Gastrocnemius medialis (tissue), 4 donors: Measurements from ENCODE around the gene CDADC1. TPM values are rescaled to one million over a fixed set of nuclear protein-coding genes. Genes with fewer than 3 reads are reported as not detected.
A peak's percentile ranks its signal among the peaks of the same experiment; 100 is the strongest.

Experiments
- ATAC-seq, 2 donors: fragments of 150-250 bp; one replicate each; pipeline ENCODE4 v1.9.1; 2016
- DNase-seq, 2 donors: peaks; one replicate each; pipeline ENCODE4 v3.0.0-alpha.2; 2019
- H3K27ac ChIP-seq, 4 donors: fragments of 200-600 bp; sonication (generic); 1 replicate in 1 of 4; 2 replicates in 3 of 4; pipeline ENCODE4 v1.5.1; 2016 to 2018; ENCODE audit warnings: mild to moderate bottlenecking in 2 of 4, moderate library complexity in 1 of 4
- H3K27me3 ChIP-seq, 3 donors: fragments of 200-600 bp; sonication (generic) in 2 of 3; 1 replicate in 1 of 3; 2 replicates in 2 of 3; pipeline versions ENCODE4 v1.5.1 to v1.6.0; 2016 to 2019; ENCODE audit warnings: mild to moderate bottlenecking in 1 of 3, moderate library complexity in 1 of 3
- H3K36me3 ChIP-seq, 2 donors: fragments of 200-600 bp; sonication (generic) in 1 of 2; one replicate each; pipeline ENCODE4 v1.5.1; 2017 to 2018
- H3K4me1 ChIP-seq, 2 donors: fragments of 200-600 bp; sonication (generic) in 1 of 2; one replicate each; pipeline ENCODE4 v1.5.1; 2016 to 2017; ENCODE audit warnings: mild to moderate bottlenecking in 2 of 2
- H3K4me3 ChIP-seq, 4 donors: fragments of 200-600 bp; sonication (generic) in 3 of 4; 1 replicate in 1 of 4; 2 replicates in 3 of 4; pipeline ENCODE4 v1.5.1; 2016 to 2019; ENCODE audit warnings: mild to moderate bottlenecking in 2 of 4
- H3K9me3 ChIP-seq, 3 donors: fragments of 200-600 bp; sonication (generic) in 2 of 3; 1 replicate in 1 of 3; 2 replicates in 2 of 3; pipeline ENCODE4 v1.5.1; 2016 to 2019
- CTCF ChIP-seq, 5 experiments: fragments of 450-650 bp in 3 of 5; fragments of 200-600 bp in 2 of 5; sonication (generic) in 2 of 5; IDR thresholded peaks in 4 of 5; conservative IDR thresholded peaks in 1 of 5; 1 replicate in 4 of 5; 2 replicates in 1 of 5; pipeline ENCODE4 v1.5.1; 2016 to 2019; ENCODE audit warnings: antibody characterized with exemption in 5 of 5, mild to moderate bottlenecking in 3 of 5, moderate library complexity in 3 of 5
- POLR2A ChIP-seq, 2 donors: fragments of 450-650 bp; IDR thresholded peaks; one replicate each; pipeline ENCODE4 v1.6.1; 2017; ENCODE audit warnings: antibody characterized with exemption in 2 of 2, mild to moderate bottlenecking in 2 of 2, moderate library complexity in 2 of 2
- in situ Hi-C, 4 donors: fragments of 200-750 bp; cut with MboI; loops; one replicate each; pipeline versions ENCODE4 v1.15.0 to v1.8.0; 2017; ENCODE audit warnings: low sequenced_read_pairs in 4 of 4
- intact Hi-C: fragments of 100-400 bp; cut with DNase I; formaldehyde crosslinking; loops from one replicate; pipeline ENCODE4 v1.15.1; 2023; ENCODE audit warnings: low total_unique reads
- total RNA-seq, 4 donors: library from RNA; depleted of rRNA; stranded (reverse); fragments of >200 nt; gene quantifications; one replicate each; pipeline versions ENCODE4 v1.1.0 to v1.2.3, GENCODE V29; 2016

Gene CDADC1
- total RNA-seq, 4 donors from 2014 or later = 1.00 to 8.6 (median 3.9) TPM

DNA sequence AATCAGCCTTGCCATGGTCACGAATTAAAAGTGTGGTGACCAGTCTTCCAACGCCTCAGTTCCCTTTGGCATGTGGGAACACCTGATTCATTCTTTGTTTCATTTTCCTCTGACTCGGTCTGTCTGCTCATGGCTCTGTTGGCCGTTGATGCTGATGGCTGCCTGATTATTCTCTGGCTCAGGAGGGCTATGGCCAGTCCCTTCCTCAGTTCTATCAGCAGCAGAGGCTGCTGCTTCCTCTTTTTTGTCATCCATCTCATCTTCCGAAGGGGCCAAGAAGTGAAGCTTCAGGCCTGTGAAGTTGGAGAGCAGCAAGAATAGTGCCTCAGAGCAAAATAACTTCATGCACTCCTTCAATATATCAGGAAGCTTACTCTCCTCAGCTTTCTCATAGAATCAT lies 37.1 kb upstream of the CDADC1 start:
- in situ Hi-C loops (no loop called here), intact Hi-C loops (no loop called here)
- H3K9me3 ChIP-seq = no peaks in the 10 kb centered on the region
- TF ChIP-seq POLR2A (IDR thresholded peaks at IDR 0.05) (no peak), CTCF (IDR thresholded peaks at IDR 0.05 in 4 of 5, conservative IDR thresholded peaks at IDR 0.05 in 1 of 5) (no peak)
- H3K27ac ChIP-seq = no peak overlapping the region
- peaks cover 0 to 20% of the 10 kb centered on the region in 2 donors for H3K36me3 ChIP-seq
- ATAC-seq = no peak
- H3K27me3 ChIP-seq = no peaks in the 10 kb centered on the region
- no peak overlapping the region for H3K4me3 ChIP-seq
- DNase-seq = no peak
- no peaks in the 10 kb centered on the region for H3K4me1 ChIP-seq

DNA sequence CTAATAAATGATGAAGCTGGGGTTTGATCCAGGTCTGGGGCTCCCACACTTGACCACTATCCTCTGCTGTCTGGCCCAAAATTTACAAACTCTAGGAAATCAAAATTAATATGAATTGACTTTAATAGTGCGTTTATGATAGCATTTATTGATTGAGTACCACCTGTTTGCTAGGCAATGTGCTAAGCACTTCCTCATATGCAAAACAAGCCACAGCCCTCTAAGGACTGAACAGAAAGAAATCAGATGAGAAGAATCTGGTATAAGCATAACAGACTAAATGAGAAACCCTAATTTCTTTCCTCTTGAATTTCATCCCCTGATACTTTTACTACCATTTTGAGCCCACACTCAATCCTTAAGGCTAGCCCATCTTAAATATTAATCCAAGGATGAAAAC lies 34.2 kb upstream of the CDADC1 start:
- Histone ChIP-seq H3K36me3 (no peaks in the 10 kb centered on the region), H3K4me1 (no peaks in the 10 kb centered on the region), H3K27ac (no peak overlapping the region), H3K9me3 (no peaks in the 10 kb centered on the region), H3K4me3 (no peak overlapping the region), H3K27me3 (peaks cover 6 to 7% (median 6%) of the 10 kb centered on the region in 3 donors)
- ATAC-seq = no peak
- intact Hi-C loops (no loop called here), in situ Hi-C loops (no loop called here)
- DNase-seq = no peak
- TF ChIP-seq POLR2A (IDR thresholded peaks at IDR 0.05) = no peak
- no peak for TF ChIP-seq CTCF (IDR thresholded peaks at IDR 0.05 in 4 of 5, conservative IDR thresholded peaks at IDR 0.05 in 1 of 5)

GRCh38 chr13:49213997-49214916 lies 33.5 kb upstream of the CDADC1 start:
- intact Hi-C loops = no loop called here
- Histone ChIP-seq H3K27me3 (peaks cover 13 to 14% (median 13%) of the 10 kb centered on the region in 3 donors), H3K4me3 (no peak overlapping the region), H3K4me1 (no peaks in the 10 kb centered on the region), H3K36me3 (no peaks in the 10 kb centered on the region), H3K27ac (no peak overlapping the region), H3K9me3 (no peaks in the 10 kb centered on the region)
- in situ Hi-C loops = no loop called here
- ATAC-seq (no peak), DNase-seq (no peak)
- TF ChIP-seq POLR2A (IDR thresholded peaks at IDR 0.05) (no peak), CTCF (IDR thresholded peaks at IDR 0.05 in 4 of 5, conservative IDR thresholded peaks at IDR 0.05 in 1 of 5) (no peak)

DNA sequence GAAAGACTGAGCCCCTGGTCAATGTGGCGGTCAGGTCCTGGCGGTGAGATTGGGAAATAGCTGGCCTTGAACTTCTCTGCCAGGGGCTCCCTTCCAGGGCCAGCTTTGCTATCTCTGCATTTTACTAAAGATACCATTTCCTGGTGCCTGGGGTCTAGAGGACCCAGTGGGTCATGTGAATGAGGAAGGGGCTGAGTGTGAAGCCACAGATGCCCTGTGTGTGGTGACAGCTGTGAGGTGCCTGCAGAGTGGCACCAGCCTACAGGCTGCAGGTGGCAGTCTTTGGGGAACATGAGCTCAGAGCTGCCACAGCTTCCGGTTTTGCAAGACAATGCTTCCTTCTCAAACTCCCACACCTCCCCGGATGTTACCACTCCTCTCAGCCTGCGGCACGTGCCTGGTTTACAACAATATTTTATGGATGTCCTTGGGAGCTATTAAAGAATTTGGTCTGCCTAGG lies 32.8 kb upstream of the CDADC1 start:
- TF ChIP-seq POLR2A (IDR thresholded peaks at IDR 0.05) = no peak
- no peak for TF ChIP-seq CTCF (IDR thresholded peaks at IDR 0.05 in 4 of 5, conservative IDR thresholded peaks at IDR 0.05 in 1 of 5)
- Histone ChIP-seq H3K4me1 (no peaks in the 10 kb centered on the region), H3K4me3 (no peak overlapping the region), H3K27ac (no peak overlapping the region), H3K36me3 (no peaks in the 10 kb centered on the region), H3K27me3 (peaks cover 20 to 21% (median 20%) of the 10 kb centered on the region in 3 donors), H3K9me3 (no peaks in the 10 kb centered on the region)
- in situ Hi-C loops (no loop called here), intact Hi-C loops (no loop called here)
- ATAC-seq (no peak), DNase-seq (peak; percentile 23 to 32)
